Uterus (tissue), 2 donors: ENCODE results near the gene SUGP2.

Experiments used
- POLR2A ChIP-seq, 2 donors: fragments of 450-650 bp; IDR thresholded peaks; one replicate each; pipeline ENCODE4 v1.6.1; 2016; ENCODE audit warnings: antibody characterized with exemption in 2 of 2, mild to moderate bottlenecking in 1 of 2, moderate library complexity in 1 of 2
- TF ChIP-seq, protein P1 (sequence below), 4 experiments: fragments of 200-600 bp in 2 of 4; fragments of 450-650 bp in 2 of 4; sonication (generic) in 2 of 4; IDR thresholded peaks; one replicate each; pipeline ENCODE4 v1.5.1; 2016 to 2019; ENCODE audit warnings: antibody characterized with exemption in 4 of 4, mild to moderate bottlenecking in 2 of 4, moderate library complexity in 1 of 4

DNA sequence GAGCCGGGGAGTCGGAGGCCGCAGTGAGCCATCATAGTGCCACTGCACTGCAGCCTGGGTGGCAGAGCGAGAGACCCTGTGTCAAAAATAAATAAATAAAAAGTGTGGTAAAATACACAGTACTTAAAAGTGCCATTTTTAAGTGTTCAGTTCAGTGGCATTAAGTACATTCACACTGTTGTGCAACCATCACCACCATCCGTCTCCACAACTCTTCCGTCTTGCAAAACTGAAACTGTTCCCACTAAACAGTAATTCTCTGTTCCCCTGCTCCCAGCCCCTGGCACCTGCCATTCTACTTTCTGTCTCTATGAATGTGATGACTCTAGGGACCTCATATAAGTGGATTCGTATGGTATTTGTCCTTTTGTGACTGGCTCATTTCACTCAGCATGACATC lies 43.8 kb upstream of the SUGP2 start:
- TF ChIP-seq, protein P1, sequence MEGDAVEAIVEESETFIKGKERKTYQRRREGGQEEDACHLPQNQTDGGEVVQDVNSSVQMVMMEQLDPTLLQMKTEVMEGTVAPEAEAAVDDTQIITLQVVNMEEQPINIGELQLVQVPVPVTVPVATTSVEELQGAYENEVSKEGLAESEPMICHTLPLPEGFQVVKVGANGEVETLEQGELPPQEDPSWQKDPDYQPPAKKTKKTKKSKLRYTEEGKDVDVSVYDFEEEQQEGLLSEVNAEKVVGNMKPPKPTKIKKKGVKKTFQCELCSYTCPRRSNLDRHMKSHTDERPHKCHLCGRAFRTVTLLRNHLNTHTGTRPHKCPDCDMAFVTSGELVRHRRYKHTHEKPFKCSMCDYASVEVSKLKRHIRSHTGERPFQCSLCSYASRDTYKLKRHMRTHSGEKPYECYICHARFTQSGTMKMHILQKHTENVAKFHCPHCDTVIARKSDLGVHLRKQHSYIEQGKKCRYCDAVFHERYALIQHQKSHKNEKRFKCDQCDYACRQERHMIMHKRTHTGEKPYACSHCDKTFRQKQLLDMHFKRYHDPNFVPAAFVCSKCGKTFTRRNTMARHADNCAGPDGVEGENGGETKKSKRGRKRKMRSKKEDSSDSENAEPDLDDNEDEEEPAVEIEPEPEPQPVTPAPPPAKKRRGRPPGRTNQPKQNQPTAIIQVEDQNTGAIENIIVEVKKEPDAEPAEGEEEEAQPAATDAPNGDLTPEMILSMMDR (IDR thresholded peaks at IDR 0.05), result no peak
- no peak for TF ChIP-seq POLR2A (IDR thresholded peaks at IDR 0.05)
